ENCODE data around the gene THTPA.

The THTPA gene, protein sequence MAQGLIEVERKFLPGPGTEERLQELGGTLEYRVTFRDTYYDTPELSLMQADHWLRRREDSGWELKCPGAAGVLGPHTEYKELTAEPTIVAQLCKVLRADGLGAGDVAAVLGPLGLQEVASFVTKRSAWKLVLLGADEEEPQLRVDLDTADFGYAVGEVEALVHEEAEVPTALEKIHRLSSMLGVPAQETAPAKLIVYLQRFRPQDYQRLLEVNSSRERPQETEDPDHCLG

GRCh38 chr14:23555882-23556699 is at the start of gene THTPA:
Gene THTPA, plus strand, starts transcription at chr14:23556271. Its CDS starts 487 bp downstream, at chr14:23556758.
- peak; percentile 93 for DNase-seq
- peak; percentile 83 for ATAC-seq

DNA sequence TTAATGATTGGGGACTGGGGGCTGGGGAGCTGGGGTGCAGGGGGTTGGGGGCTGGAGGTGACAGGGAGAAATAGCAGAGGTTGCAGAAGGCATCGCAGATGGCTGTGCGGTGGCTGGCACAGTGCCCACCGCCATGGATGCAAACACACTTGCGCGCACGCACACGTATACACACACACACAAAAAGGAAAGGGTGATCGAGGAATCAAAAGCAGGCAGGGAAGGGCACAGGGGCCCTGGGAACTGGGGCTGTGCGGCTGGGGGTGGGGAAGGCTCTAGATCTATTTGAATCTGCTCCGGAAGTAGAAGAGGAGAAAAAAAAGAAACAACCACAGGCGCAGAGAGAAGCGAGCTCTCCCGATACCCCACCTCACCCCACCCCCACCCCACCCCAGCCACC is 43.9 kb upstream of the THTPA start:
- ATAC-seq (no peak), DNase-seq (peak; percentile 9)

DNA sequence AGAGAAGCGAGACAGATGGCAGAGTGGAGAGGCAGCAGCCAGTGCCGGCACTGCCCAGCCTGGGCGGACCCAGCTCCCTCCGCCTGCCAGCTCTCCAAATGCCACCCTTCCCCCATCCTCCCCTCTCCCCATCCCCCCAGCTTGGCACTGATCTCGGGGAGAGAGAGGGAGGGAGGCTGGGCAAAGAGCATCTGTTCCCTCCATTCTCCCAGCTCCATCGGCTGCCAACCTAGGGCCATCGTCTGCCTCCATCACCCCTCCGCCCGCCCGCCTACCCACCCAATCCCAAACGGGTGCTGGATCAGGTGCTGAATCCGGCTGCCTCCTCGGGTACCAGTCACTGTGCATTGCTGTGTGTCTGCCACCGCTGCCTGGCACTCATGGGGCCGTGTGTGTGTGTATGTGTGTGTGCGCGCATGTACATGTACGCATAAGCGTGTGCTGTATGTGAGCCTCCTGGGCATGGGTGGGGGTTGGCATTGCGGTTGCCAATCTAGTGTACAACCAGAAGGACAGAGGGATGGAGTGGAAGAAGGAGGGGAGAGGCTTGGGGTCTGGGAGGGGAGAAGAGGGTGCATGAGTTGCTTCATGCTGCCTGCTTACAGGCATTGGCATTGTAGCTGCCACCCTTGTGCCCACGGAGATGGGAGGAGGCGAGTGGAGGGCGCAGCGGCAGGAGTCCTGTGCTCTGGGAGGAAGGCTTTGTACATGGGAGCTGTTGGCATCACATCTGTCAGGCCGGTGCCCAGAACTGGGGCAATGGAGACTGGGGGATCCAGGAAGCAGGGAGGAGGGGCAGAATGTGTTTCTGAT is 42.9 kb upstream of the THTPA start:
- ATAC-seq (no peak), DNase-seq (no peak)

DNA sequence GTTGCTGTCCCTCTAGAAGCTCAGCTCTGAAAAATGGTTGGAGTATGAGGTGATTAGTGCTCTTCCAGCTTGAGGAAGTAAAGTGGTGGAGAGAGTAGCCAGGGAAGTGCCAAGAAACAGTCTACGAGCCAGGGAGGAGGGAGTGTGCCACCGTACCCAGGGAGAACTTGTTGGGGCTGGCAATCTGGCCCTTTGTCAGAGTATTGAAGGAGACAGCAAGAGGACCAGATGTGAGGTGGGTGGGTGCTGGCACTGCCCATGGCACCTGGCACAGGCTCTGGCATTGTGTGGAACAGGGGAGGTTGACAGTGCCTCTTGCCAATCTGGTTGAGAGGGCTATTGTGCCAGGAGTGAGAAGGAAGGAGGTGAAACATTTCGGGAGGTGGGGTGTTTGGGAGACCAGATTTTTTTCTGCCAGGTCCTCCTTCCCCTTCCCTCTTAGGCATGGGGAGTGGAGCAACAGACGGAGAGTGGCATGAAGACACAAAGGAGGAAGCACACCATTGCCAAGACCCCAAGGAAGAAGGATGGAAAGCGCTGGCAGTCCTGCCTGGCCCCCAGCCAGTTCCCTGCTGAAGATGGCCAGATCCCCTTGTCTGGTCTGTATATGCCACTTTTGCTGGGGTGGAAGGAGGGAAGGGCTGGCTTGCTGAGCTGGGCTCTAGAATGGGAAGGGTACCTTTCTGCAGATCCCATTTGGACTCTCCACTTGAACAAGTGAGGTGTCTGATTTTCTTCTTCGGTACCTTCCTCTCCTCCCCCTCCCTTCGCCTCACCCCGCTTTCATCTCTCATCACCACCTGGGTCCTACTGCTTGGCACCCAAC is 42.0 kb upstream of the THTPA start:
- no peak for ATAC-seq
- DNase-seq = no peak

DNA sequence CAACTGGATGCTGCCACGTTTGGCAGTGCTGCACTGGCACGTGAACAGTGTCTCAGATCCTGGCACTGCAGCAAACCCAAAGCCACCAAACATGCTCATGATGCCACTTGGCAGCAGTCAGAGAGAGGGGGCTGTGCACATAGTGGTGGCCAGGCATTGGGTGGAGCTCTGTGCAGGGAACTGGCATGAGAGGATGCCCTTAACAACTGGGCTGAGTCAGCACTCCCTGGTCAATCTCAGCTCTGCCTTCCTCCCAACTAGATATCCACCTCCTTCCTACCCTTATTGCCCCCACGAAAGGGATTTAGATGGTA is 41.5 kb upstream of the THTPA start:
- no peak for ATAC-seq

GRCh38 chr14:23517650-23518326 is 38.3 kb upstream of the THTPA start:
- ATAC-seq (no peak), DNase-seq (no peak)

More for the DNA sequence above, 41.5 kb upstream of the THTPA start:
- no peak for DNase-seq

DNA sequence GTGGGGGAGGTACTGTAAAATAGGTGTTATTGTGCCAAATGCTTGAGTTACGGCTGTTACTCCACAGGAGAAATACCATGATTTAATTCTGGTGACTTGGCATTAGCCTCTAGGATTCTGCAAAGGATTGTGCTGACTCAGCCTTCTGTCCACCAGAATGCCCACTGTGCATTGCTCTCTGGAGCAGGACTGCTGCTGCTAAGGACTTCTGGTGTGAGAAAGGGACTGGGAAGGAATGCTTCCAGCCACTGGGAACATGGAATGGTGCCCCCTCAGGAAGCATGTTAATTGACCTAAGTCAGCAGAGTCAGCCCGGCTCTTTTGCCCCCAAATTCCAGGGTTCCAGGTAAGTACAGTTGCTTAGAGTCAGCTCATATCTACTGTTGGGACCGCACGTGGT is 37.4 kb upstream of the THTPA start:
- ATAC-seq (no peak), DNase-seq (no peak)

GRCh38 chr14:23520899-23521533 is 35.1 kb upstream of the THTPA start:
- ATAC-seq = no peak

GRCh38 chr14:23521785-23522640 is 34.1 kb upstream of the THTPA start:
- ATAC-seq = no peak

More at GRCh38 chr14:23520899-23521533, 35.1 kb upstream of the THTPA start:
- DNase-seq = no peak

GRCh38 chr14:23522643-23523198 is 33.4 kb upstream of the THTPA start:
- ATAC-seq (no peak), DNase-seq (no peak)

More at GRCh38 chr14:23521785-23522640, 34.1 kb upstream of the THTPA start:
- no peak for DNase-seq

GRCh38 chr14:23523229-23524016 is 32.6 kb upstream of the THTPA start:
- ATAC-seq (no peak), DNase-seq (no peak)

GRCh38 chr14:23524954-23525353 is 31.1 kb upstream of the THTPA start:
- no peak for DNase-seq
- ATAC-seq = no peak

- ATAC-seq (no peak), DNase-seq (no peak)
These were observed 30.5 kb upstream of the THTPA start for GRCh38 chr14:23525611-23526010.

GRCh38 chr14:23528555-23528954 is 27.5 kb upstream of the THTPA start:
- ATAC-seq (no peak), DNase-seq (no peak)

GRCh38 chr14:23529016-23529415 is 27.1 kb upstream of the THTPA start:
- DNase-seq (no peak), ATAC-seq (no peak)

- DNase-seq (no peak), ATAC-seq (no peak)
These were observed 25.6 kb upstream of the THTPA start for GRCh38 chr14:23530375-23531055.

DNA sequence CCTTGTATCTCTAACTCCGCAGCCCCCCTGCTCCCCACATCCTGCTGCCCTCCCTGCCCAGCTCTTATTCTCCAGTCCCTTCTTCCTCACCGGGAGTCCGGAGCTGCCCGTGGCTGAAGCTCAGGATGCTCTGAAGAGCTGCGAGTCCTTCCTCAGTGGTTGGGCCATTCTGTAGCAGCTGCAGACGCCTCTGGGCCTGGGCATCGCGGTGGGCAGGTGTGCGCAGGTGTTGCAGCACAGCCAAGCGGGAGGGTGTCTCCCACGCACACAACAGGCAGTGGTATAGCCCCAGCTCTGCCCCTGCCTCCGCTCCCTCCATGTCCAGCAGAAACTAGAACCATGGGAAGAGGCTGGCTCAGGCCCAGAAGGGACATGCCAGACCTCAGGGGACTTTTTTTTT is 24.7 kb upstream of the THTPA start:
- no peak for DNase-seq
- no peak for ATAC-seq

DNA sequence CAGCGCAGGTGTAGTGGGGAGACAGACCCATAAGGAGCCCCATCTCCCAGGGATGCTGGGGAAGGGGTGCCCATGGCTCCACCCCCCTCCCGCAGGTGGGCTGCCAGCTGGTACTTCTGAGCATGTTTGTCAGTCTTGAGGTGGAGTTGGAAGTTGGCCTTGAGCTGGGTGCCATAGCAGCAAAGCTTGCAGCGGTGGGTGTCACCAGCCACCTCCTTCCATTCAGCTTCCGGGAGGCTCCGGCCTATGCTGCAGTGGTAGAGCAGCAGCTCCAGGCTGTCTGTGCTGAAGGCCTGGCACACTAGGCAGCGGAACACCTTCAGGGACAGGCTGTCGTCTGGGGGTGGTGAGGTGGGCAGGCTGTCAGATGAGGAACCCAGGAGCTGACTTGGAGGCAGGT is 23.4 kb upstream of the THTPA start:
- ATAC-seq (no peak), DNase-seq (no peak)

Data from stimulated activated naive CD8-positive, alpha-beta T cell treated with anti-CD3 and anti-CD28 coated beads, Interleukin-15, Interleukin-2, amounts not matched to agents 100 U/mL and 50 U/mL, for 24 hours (primary cell).